Glomerular visceral epithelial cell (primary cell): ENCODE measurements around the gene DOK5.

Source experiments
- DNase-seq: peaks from one replicate; pipeline ENCODE4 v3.0.0-alpha.2; 2016; ENCODE audit errors: extremely low spot score

Gene DOK5

GRCh38 chr20:54645445-54646155 is 170.2 kb downstream of the DOK5 start:
- no peak for DNase-seq

- no peak for DNase-seq
Observed at GRCh38 chr20:54646156-54646517, 170.7 kb downstream of the DOK5 start.

- DNase-seq = no peak
Observed at GRCh38 chr20:54648421-54649142, 173.2 kb downstream of the DOK5 start.

- DNase-seq = peak; percentile 72
Observed at GRCh38 chr20:54649511-54649962, 174.1 kb downstream of the DOK5 start.

- no peak for DNase-seq
Observed at GRCh38 chr20:54650052-54650719, 174.8 kb downstream of the DOK5 start.

GRCh38 chr20:54651252-54651651 is 175.9 kb downstream of the DOK5 start:
- DNase-seq = no peak

GRCh38 chr20:54654450-54654849 is 179.1 kb downstream of the DOK5 start:
- no peak for DNase-seq

GRCh38 chr20:54657268-54657826 is 182.0 kb downstream of the DOK5 start:
- no peak for DNase-seq

- no peak for DNase-seq
Observed at GRCh38 chr20:54658525-54658924, 183.1 kb downstream of the DOK5 start.

GRCh38 chr20:54661265-54661664 is 185.9 kb downstream of the DOK5 start:
- DNase-seq = no peak

GRCh38 chr20:54661880-54662465 is 186.6 kb downstream of the DOK5 start:
- DNase-seq = no peak

GRCh38 chr20:54665812-54666211 is 190.4 kb downstream of the DOK5 start:
- DNase-seq = no peak

GRCh38 chr20:54668271-54669039 is 193.1 kb downstream of the DOK5 start:
- DNase-seq = peak; percentile 5

GRCh38 chr20:54669040-54669363 is 193.6 kb downstream of the DOK5 start:
- no peak for DNase-seq

GRCh38 chr20:54678253-54678652 is 202.9 kb downstream of the DOK5 start:
- no peak for DNase-seq

GRCh38 chr20:54680439-54680838 is 205.0 kb downstream of the DOK5 start:
- DNase-seq = no peak

GRCh38 chr20:54680872-54681619 is 205.7 kb downstream of the DOK5 start:
- peak; percentile 30 for DNase-seq

- DNase-seq = no peak
Observed at GRCh38 chr20:54681869-54682268, 206.5 kb downstream of the DOK5 start.

- no peak for DNase-seq
Observed at GRCh38 chr20:54688476-54688875, 213.1 kb downstream of the DOK5 start.

- DNase-seq = no peak
Observed at GRCh38 chr20:54690323-54690722, 214.9 kb downstream of the DOK5 start.

- no peak for DNase-seq
Observed at GRCh38 chr20:54691327-54691726, 215.9 kb downstream of the DOK5 start.
